ENCODE results near the gene BFSP2. TPM values are rescaled to one million over a fixed set of nuclear protein-coding genes. Genes with fewer than 3 reads are reported as not detected.

The BFSP2 gene, protein sequence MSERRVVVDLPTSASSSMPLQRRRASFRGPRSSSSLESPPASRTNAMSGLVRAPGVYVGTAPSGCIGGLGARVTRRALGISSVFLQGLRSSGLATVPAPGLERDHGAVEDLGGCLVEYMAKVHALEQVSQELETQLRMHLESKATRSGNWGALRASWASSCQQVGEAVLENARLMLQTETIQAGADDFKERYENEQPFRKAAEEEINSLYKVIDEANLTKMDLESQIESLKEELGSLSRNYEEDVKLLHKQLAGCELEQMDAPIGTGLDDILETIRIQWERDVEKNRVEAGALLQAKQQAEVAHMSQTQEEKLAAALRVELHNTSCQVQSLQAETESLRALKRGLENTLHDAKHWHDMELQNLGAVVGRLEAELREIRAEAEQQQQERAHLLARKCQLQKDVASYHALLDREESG
- not detected in 2 replicates for total RNA-seq (ENCODE audit: low replicate concordance)
- long read RNA-seq, result 0 reads

DNA sequence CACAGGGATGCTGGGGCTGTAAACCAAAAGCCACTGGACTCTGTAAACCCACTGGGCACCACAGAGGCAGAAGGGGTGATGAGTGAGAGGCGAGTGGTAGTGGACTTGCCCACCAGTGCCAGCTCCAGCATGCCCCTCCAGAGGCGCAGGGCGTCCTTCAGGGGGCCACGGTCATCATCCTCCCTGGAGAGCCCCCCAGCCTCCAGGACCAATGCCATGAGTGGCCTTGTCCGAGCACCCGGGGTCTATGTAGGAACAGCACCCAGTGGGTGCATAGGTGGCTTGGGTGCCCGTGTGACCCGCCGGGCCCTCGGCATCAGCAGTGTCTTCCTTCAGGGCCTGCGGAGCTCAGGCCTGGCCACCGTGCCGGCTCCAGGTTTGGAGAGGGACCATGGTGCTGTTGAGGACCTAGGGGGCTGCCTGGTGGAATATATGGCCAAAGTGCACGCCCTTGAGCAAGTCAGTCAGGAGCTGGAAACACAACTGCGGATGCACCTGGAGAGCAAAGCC, at the start of gene BFSP2:
Gene BFSP2 (plus strand): TSS at position 51 of the 510 bp plus-strand sequence. CDS start 28 bp downstream, at position 79.
- H3K4me3 Mint-ChIP-seq, result no peak within 1 kb of the TSS
- TF ChIP-seq, protein P1, sequence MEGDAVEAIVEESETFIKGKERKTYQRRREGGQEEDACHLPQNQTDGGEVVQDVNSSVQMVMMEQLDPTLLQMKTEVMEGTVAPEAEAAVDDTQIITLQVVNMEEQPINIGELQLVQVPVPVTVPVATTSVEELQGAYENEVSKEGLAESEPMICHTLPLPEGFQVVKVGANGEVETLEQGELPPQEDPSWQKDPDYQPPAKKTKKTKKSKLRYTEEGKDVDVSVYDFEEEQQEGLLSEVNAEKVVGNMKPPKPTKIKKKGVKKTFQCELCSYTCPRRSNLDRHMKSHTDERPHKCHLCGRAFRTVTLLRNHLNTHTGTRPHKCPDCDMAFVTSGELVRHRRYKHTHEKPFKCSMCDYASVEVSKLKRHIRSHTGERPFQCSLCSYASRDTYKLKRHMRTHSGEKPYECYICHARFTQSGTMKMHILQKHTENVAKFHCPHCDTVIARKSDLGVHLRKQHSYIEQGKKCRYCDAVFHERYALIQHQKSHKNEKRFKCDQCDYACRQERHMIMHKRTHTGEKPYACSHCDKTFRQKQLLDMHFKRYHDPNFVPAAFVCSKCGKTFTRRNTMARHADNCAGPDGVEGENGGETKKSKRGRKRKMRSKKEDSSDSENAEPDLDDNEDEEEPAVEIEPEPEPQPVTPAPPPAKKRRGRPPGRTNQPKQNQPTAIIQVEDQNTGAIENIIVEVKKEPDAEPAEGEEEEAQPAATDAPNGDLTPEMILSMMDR (conservative IDR thresholded peaks at IDR 0.05), result no peak
- H3K4me1 Mint-ChIP-seq (ENCODE audit: unreplicated experiment), result peaks cover 6% of the 10 kb centered on the region
- no peak within 1 kb of the TSS for H3K27ac Mint-ChIP-seq
- no peaks in the 10 kb centered on the region for H3K27me3 Mint-ChIP-seq
- no peaks in the 10 kb centered on the region for H3K36me3 Mint-ChIP-seq
- DNase-seq (ENCODE audit: extremely low spot score, unreplicated experiment), result no peak
- no peaks in the 10 kb centered on the region for H3K9me3 Mint-ChIP-seq

DNA sequence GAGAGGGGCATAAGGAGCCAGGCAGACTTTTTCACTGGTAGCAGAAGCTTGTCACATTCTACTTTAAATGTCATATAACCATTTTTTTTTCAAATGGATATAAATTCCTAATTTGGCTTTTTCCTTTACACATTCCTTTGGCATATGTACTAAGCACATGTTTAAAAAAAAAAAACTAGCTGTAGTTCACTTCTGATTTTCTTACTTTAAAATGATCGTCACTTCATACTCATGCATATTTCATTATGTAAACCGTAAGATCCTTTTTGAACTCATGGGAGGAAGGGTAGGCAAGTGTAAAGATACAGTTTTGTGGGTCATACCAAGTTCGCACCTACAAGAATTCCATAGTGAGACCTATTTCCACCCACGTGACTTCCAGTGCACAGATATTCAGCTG, 45.1 kb upstream of the BFSP2 start:
- no peak for DNase-seq (ENCODE audit: extremely low spot score, unreplicated experiment)
- Mint-ChIP-seq H3K27ac (no peak overlapping the region), H3K27me3 (no peaks in the 10 kb centered on the region), H3K4me3 (no peak overlapping the region), H3K4me1 (ENCODE audit: unreplicated experiment) (no peaks in the 10 kb centered on the region), H3K36me3 (no peaks in the 10 kb centered on the region), H3K9me3 (peaks cover 5% of the 10 kb centered on the region)
- TF ChIP-seq, protein P1 (conservative IDR thresholded peaks at IDR 0.05), result no peak

DNA sequence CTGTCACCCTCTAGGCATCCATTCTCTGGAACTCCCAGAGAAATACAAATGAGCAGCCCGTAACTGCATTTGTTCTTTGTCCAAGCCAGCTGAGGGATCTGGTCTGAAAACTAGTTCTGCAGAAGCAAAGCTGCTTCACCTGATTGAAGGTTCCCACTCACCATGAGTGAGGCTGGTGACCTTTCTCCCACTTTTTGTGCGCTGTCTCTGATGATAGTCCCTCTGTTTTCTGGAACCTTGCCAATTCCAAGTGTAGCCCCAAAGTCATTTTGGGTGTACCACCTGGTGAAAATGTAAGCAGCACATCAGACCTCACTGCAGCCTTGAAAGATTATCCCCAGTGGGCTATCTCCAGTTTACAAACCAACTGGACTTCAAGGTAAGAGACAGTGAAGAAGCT, 39.4 kb upstream of the BFSP2 start:
- Mint-ChIP-seq H3K27me3 (no peaks in the 10 kb centered on the region), H3K9me3 (peaks cover 3% of the 10 kb centered on the region), H3K36me3 (no peaks in the 10 kb centered on the region), H3K27ac (no peak overlapping the region), H3K4me1 (ENCODE audit: unreplicated experiment) (no peaks in the 10 kb centered on the region), H3K4me3 (no peak overlapping the region)
- TF ChIP-seq, protein P1 (conservative IDR thresholded peaks at IDR 0.05), result no peak
- no peak for DNase-seq (ENCODE audit: extremely low spot score, unreplicated experiment)

DNA sequence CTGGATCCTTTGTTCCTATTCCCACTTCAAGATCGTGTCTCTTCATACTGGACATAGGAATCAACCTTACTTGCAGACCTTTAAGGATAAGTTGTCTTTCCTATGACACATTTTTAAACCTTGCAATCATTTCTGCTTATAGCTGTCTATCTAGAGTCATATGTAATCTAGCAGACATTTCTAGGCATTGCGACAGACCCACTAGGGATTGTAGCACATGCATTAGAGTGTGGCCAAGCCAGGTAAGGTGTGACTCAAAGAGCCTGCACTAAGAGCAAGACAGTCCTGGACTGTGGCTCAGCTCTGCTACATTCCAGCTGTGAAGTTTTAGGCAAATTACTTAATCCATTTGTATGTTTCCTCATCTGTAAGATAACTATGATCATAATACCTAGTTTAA, 38.8 kb upstream of the BFSP2 start:
- no peaks in the 10 kb centered on the region for H3K36me3 Mint-ChIP-seq
- no peak overlapping the region for H3K4me3 Mint-ChIP-seq
- no peak for DNase-seq (ENCODE audit: extremely low spot score, unreplicated experiment)
- TF ChIP-seq, protein P1 (conservative IDR thresholded peaks at IDR 0.05), result no peak
- no peaks in the 10 kb centered on the region for H3K9me3 Mint-ChIP-seq
- H3K4me1 Mint-ChIP-seq (ENCODE audit: unreplicated experiment), result no peaks in the 10 kb centered on the region
- H3K27ac Mint-ChIP-seq, result no peak overlapping the region
- H3K27me3 Mint-ChIP-seq, result no peaks in the 10 kb centered on the region

DNA sequence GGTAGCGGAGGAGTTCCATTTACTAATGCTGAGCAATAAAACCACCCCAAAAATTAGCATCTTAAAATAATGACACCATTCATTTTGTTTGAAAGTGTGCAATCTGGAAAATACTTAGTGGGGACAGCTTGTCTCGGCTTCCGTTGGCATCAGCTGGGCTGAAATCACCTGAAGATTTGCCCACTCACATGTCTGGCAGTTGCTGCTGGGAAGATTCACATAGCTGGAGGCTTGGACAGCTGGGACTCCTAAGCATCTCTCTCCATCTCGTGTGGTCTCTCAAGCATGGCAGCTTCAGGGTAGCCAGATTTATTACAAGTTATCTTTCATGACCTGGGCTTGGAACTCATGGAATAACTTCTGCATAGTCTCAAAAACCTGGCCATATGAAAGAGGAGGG, 38.4 kb upstream of the BFSP2 start:
- no peak for DNase-seq (ENCODE audit: extremely low spot score, unreplicated experiment)
- TF ChIP-seq, protein P1 (conservative IDR thresholded peaks at IDR 0.05), result no peak
- H3K9me3 Mint-ChIP-seq, result no peaks in the 10 kb centered on the region
- H3K36me3 Mint-ChIP-seq, result no peaks in the 10 kb centered on the region
- H3K4me3 Mint-ChIP-seq, result no peak overlapping the region
- no peak overlapping the region for H3K27ac Mint-ChIP-seq
- H3K27me3 Mint-ChIP-seq, result no peaks in the 10 kb centered on the region
- no peaks in the 10 kb centered on the region for H3K4me1 Mint-ChIP-seq (ENCODE audit: unreplicated experiment)

Measured in type B pancreatic cell (in vitro differentiated cells).